ENCODE results near the gene DHRSX. TPM values are rescaled to one million over a fixed set of nuclear protein-coding genes. Genes with fewer than 3 reads are reported as not detected.
A peak's percentile ranks its signal among the peaks of the same experiment; 100 is the strongest.
"Not testable (repeated sequence)": the region's sequence is repeated elsewhere in the genome, so short reads cannot be mapped to it uniquely, and the experiment has no call there.

DHRSX gene
- total and polyA plus RNA-seq, 3 donors from 2014 or later: 15.3 to 31.3 (median 29.2) TPM

- H3K27me3 ChIP-seq: no peaks in the 10 kb centered on the region
- TF ChIP-seq CTCF (IDR thresholded peaks at IDR 0.05): no peak
- no peak for TF ChIP-seq POLR2A (IDR thresholded peaks at IDR 0.05)
- no peaks in the 10 kb centered on the region for H3K4me1 ChIP-seq
- WGBS, 2 donors: 57 to 62% methylated on average over 21 of the region's 21 CpGs
- no peaks in the 10 kb centered on the region for H3K36me3 ChIP-seq (ENCODE audit: low read depth, missing control alignments)
- H3K27ac ChIP-seq: no peak overlapping the region
- no peaks in the 10 kb centered on the region for H3K9me3 ChIP-seq
- intact Hi-C loops (cut with DNase I; ENCODE audit: low total_unique reads): no loop called here
- H3K4me3 ChIP-seq: no peak overlapping the region
- no peak for DNase-seq
Observed at GRCh38 chrX:2283111-2283859, 217.5 kb downstream of the DHRSX start.

GRCh38 chrX:2282490-2283090 is 218.2 kb downstream of the DHRSX start:
- no peak for TF ChIP-seq POLR2A (IDR thresholded peaks at IDR 0.05)
- no peak for TF ChIP-seq CTCF (IDR thresholded peaks at IDR 0.05)
- 66 to 74% methylated on average over 5 of the region's 5 CpGs for WGBS, 2 donors
- H3K27ac ChIP-seq: no peak overlapping the region

GRCh38 chrX:2272337-2272736 is 228.4 kb downstream of the DHRSX start:
- intact Hi-C loops (cut with DNase I; ENCODE audit: low total_unique reads): no loop called here
- Histone ChIP-seq H3K4me3 (no peak overlapping the region), H3K4me1 (no peaks in the 10 kb centered on the region), H3K27ac (no peak overlapping the region), H3K27me3 (no peaks in the 10 kb centered on the region), H3K36me3 (ENCODE audit: low read depth, missing control alignments) (no peaks in the 10 kb centered on the region), H3K9me3 (no peaks in the 10 kb centered on the region)
- 61 to 68% methylated on average over 5 of the region's 5 CpGs for WGBS, 2 donors
- no peak for DNase-seq
- no peak for TF ChIP-seq CTCF (IDR thresholded peaks at IDR 0.05)
- no peak for TF ChIP-seq POLR2A (IDR thresholded peaks at IDR 0.05)

More at GRCh38 chrX:2282490-2283090, 218.2 kb downstream of the DHRSX start:
- intact Hi-C loops (cut with DNase I; ENCODE audit: low total_unique reads): no loop called here
- DNase-seq: no peak
- no peaks in the 10 kb centered on the region for H3K9me3 ChIP-seq
- no peaks in the 10 kb centered on the region for H3K4me1 ChIP-seq
- H3K36me3 ChIP-seq (ENCODE audit: low read depth, missing control alignments): no peaks in the 10 kb centered on the region
- no peaks in the 10 kb centered on the region for H3K27me3 ChIP-seq
- H3K4me3 ChIP-seq: no peak overlapping the region

GRCh38 chrX:2271595-2271994 is 229.2 kb downstream of the DHRSX start:
- DNase-seq; intact Hi-C loops (cut with DNase I; ENCODE audit: low total_unique reads); H3K36me3 ChIP-seq (ENCODE audit: low read depth, missing control alignments); H3K9me3 ChIP-seq; H3K4me1 ChIP-seq; H3K27ac ChIP-seq; H3K4me3 ChIP-seq; H3K27me3 ChIP-seq: not testable (repeated sequence)
- 91 to 94% methylated on average over 10 of the region's 10 CpGs for WGBS, 2 donors

- H3K4me3 ChIP-seq: peak overlapping the region in 1 of 2 donors; percentile 31
- H3K4me1 ChIP-seq; H3K27ac ChIP-seq; H3K27me3 ChIP-seq; H3K9me3 ChIP-seq; intact Hi-C loops (cut with DNase I; ENCODE audit: low total_unique reads); H3K36me3 ChIP-seq (ENCODE audit: low read depth, missing control alignments): not testable (repeated sequence)
- peak; percentile 62 for DNase-seq
- 68 to 75% methylated on average over 4 of the region's 4 CpGs for WGBS, 2 donors
Observed at GRCh38 chrX:2270783-2271182, 230.0 kb downstream of the DHRSX start.

Measured in testis (tissue), 3 donors.